Spleen (tissue), 7 donors: ENCODE measurements around the gene ANOS1.

ENCODE experiments used
- POLR2A ChIP-seq, 3 donors: fragments of 450-650 bp; IDR thresholded peaks; one replicate each; pipeline ENCODE4 v1.5.1; 2017; ENCODE audit warnings: antibody characterized with exemption in 3 of 3, mild to moderate bottlenecking in 1 of 3
- POLR2AphosphoS5 ChIP-seq, 3 donors: sonication (generic); formaldehyde crosslinking; IDR thresholded peaks; one replicate each; pipeline ENCODE4 v1.5.1; 2017; ENCODE audit warnings: antibody characterized with exemption in 3 of 3
- TF ChIP-seq, protein P1 (sequence below), 11 experiments: fragments of 200-600 bp in 7 of 11; fragments of 450-650 bp in 4 of 11; sonication (generic) in 4 of 11; IDR thresholded peaks in 8 of 11; conservative IDR thresholded peaks in 3 of 11; 1 replicate in 7 of 11; 2 replicates in 4 of 11; pipeline versions ENCODE4 v1.4.0 to v1.8.0; 2016 to 2021; ENCODE audit warnings: antibody characterized with exemption in 11 of 11, inconsistent platforms in 4 of 11, mild to moderate bottlenecking in 1 of 11
- donor health status: DM: no; HTN: no; CAD: no; lungs with moderate emphysema.
- donor health status: DM: no; HTN: no; CAD: no.
- donor health status: DM: no; HTN: no; CAD: no.

DNA sequence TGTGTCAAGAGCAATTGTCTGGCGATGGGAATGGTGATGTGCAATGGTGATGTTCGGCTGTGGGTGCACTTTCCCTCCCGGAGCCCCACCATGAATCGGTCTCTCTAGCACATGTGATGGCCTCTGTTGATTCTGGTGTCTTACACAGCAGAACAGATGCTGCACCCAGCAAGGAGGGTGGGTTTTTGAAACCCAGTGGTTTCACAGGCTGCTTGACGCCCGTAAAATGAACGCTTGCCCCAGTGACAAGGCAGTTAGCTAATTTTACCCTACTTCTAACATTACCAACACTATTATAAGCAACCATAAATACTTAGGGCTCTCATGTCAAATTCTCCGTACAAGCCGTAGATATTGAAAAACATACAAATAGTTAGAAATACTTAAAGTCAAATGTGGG, 5.9 kb upstream of the ANOS1 start:
- TF ChIP-seq POLR2A (IDR thresholded peaks at IDR 0.05) (no peak), POLR2AphosphoS5 (IDR thresholded peaks at IDR 0.05) (no peak)
- TF ChIP-seq, protein P1, sequence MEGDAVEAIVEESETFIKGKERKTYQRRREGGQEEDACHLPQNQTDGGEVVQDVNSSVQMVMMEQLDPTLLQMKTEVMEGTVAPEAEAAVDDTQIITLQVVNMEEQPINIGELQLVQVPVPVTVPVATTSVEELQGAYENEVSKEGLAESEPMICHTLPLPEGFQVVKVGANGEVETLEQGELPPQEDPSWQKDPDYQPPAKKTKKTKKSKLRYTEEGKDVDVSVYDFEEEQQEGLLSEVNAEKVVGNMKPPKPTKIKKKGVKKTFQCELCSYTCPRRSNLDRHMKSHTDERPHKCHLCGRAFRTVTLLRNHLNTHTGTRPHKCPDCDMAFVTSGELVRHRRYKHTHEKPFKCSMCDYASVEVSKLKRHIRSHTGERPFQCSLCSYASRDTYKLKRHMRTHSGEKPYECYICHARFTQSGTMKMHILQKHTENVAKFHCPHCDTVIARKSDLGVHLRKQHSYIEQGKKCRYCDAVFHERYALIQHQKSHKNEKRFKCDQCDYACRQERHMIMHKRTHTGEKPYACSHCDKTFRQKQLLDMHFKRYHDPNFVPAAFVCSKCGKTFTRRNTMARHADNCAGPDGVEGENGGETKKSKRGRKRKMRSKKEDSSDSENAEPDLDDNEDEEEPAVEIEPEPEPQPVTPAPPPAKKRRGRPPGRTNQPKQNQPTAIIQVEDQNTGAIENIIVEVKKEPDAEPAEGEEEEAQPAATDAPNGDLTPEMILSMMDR (IDR thresholded peaks at IDR 0.05 in 8 of 11, conservative IDR thresholded peaks at IDR 0.05 in 3 of 11), result no peak
